ENCODE results near the gene NPL. TPM values are rescaled to one million over a fixed set of nuclear protein-coding genes. Genes with fewer than 3 reads are reported as not detected.

NPL gene
- total RNA-seq, 3 donors from 2014 or later: 8.2 to 20.6 (median 19.3) TPM

- Histone ChIP-seq H3K9me3 (no peaks in the 10 kb centered on the region), H3K27me3 (no peaks in the 10 kb centered on the region), H3K36me3 (no peaks in the 10 kb centered on the region), H3K4me3 (no peak overlapping the region), H3K4me1 (no peaks in the 10 kb centered on the region), H3K27ac (no peak overlapping the region)
- DNase-seq (ENCODE audit: low spot score in 2 of 2): no peak
- intact Hi-C loops (cut with DNase I; ENCODE audit: low total_unique reads): loop anchor here (5.0 kb wide), 1 partner anchor 1191 kb away; no protein-coding TSS in a partner anchor
- TF ChIP-seq POLR2AphosphoS5 (IDR thresholded peaks at IDR 0.05): no peak
- TF ChIP-seq CTCF (IDR thresholded peaks at IDR 0.05): no peak
- no peak for TF ChIP-seq POLR2A (IDR thresholded peaks at IDR 0.05)
These were observed 27.9 kb upstream of the NPL start for GRCh38 chr1:182761396-182762395.

- TF ChIP-seq POLR2A (IDR thresholded peaks at IDR 0.05) (no peak), CTCF (IDR thresholded peaks at IDR 0.05) (no peak), POLR2AphosphoS5 (IDR thresholded peaks at IDR 0.05) (no peak)
- Histone ChIP-seq H3K4me1 (no peaks in the 10 kb centered on the region), H3K27ac (no peak overlapping the region), H3K36me3 (no peaks in the 10 kb centered on the region), H3K4me3 (no peak overlapping the region), H3K27me3 (no peaks in the 10 kb centered on the region), H3K9me3 (no peaks in the 10 kb centered on the region)
- intact Hi-C loops (cut with DNase I; ENCODE audit: low total_unique reads): loop anchor here (5.0 kb wide), 1 partner anchor 1190 kb away; no protein-coding TSS in a partner anchor
- DNase-seq (ENCODE audit: low spot score in 2 of 2): no peak
These were observed 27.0 kb upstream of the NPL start for GRCh38 chr1:182762536-182762935.

GRCh38 chr1:182764029-182764727, 25.4 kb upstream of the NPL start:
- H3K9me3 ChIP-seq: no peaks in the 10 kb centered on the region
- no peaks in the 10 kb centered on the region for H3K36me3 ChIP-seq
- no peaks in the 10 kb centered on the region for H3K27me3 ChIP-seq
- no peaks in the 10 kb centered on the region for H3K4me1 ChIP-seq
- intact Hi-C loops (cut with DNase I; ENCODE audit: low total_unique reads): loop anchor here (5.0 kb wide), 1 partner anchor 1188 kb away; no protein-coding TSS in a partner anchor
- no peak for TF ChIP-seq POLR2A (IDR thresholded peaks at IDR 0.05)
- no peak for TF ChIP-seq POLR2AphosphoS5 (IDR thresholded peaks at IDR 0.05)
- no peak for TF ChIP-seq CTCF (IDR thresholded peaks at IDR 0.05)
- no peak for DNase-seq (ENCODE audit: low spot score in 2 of 2)
- no peak overlapping the region for H3K4me3 ChIP-seq
- no peak overlapping the region for H3K27ac ChIP-seq

- no peaks in the 10 kb centered on the region for H3K36me3 ChIP-seq
- no peak for DNase-seq (ENCODE audit: low spot score in 2 of 2)
- H3K9me3 ChIP-seq: no peaks in the 10 kb centered on the region
- H3K27me3 ChIP-seq: no peaks in the 10 kb centered on the region
- H3K27ac ChIP-seq: no peak overlapping the region
- H3K4me3 ChIP-seq: no peak overlapping the region
- no peak for TF ChIP-seq POLR2AphosphoS5 (IDR thresholded peaks at IDR 0.05)
- TF ChIP-seq POLR2A (IDR thresholded peaks at IDR 0.05): no peak
- TF ChIP-seq CTCF (IDR thresholded peaks at IDR 0.05): no peak
- no peaks in the 10 kb centered on the region for H3K4me1 ChIP-seq
- intact Hi-C loops (cut with DNase I; ENCODE audit: low total_unique reads): no loop called here
These were observed 24.2 kb upstream of the NPL start for GRCh38 chr1:182765391-182765790.
